Muscle of leg (tissue), 11 donors: ENCODE measurements around the gene NDUFA7. TPM values are rescaled to one million over a fixed set of nuclear protein-coding genes. Genes with fewer than 3 reads are reported as not detected.
"Not testable (repeated sequence)": the region's sequence is repeated elsewhere in the genome, so short reads cannot be mapped to it uniquely, and the experiment has no call there.

ENCODE experiments used
- DNase-seq: peaks from one replicate; pipeline ENCODE4 v3.0.0; 2013
- H3K27ac ChIP-seq: one replicate; pipeline ENCODE4 v1.5.1; 2013; ENCODE audit warnings: mild to moderate bottlenecking, low read length, control low read depth
- H3K27me3 ChIP-seq: one replicate; pipeline ENCODE4 v1.6.1; 2013; ENCODE audit warnings: low read length; ENCODE audit not compliant: control insufficient read depth, insufficient read depth
- H3K36me3 ChIP-seq: one replicate; pipeline ENCODE4 v1.6.1; 2013; ENCODE audit warnings: low read length; ENCODE audit not compliant: control insufficient read depth, insufficient read depth
- H3K4me1 ChIP-seq: one replicate; pipeline ENCODE4 v1.6.1; 2013; ENCODE audit warnings: low read length; ENCODE audit not compliant: control insufficient read depth, insufficient read depth
- H3K4me3 ChIP-seq: one replicate; pipeline ENCODE4 v1.5.1; 2013; ENCODE audit warnings: low read length, control low read depth
- H3K9me3 ChIP-seq: replicated peaks from 2 replicates; pipeline ENCODE4 v1.6.1; 2013; ENCODE audit warnings: low read depth, low read length; ENCODE audit not compliant: control insufficient read depth
- WGBS: methylation state at CpG from one replicate; pipeline ENCODE4 v1.1.5; 2013; ENCODE audit warnings: missing lambda C conversion rate; ENCODE audit not compliant: insufficient coverage; 5-methylcytosine and 5-hydroxymethylcytosine counted together
- polyA plus RNA-seq, 8 donors: library from polyadenylated mRNA; unstranded; fragments of 120-200 nt; gene quantifications; one replicate each; pipeline versions ENCODE4 v1.2.1 to v1.2.3, GENCODE V29; 2013; ENCODE audit warnings: inconsistent platforms in 1 of 8, low replicate concordance in 1 of 8; ENCODE audit not compliant: insufficient read length in 8 of 8, insufficient read depth in 1 of 8
- total RNA-seq: library from RNA; stranded (reverse); fragments of 120-200 nt; gene quantifications from one replicate; pipeline ENCODE4 v1.2.4, GENCODE V29; 2013

The NDUFA7 gene
- total and polyA plus RNA-seq, 9 donors = 17.2 to 54.7 (median 38.1) TPM

DNA sequence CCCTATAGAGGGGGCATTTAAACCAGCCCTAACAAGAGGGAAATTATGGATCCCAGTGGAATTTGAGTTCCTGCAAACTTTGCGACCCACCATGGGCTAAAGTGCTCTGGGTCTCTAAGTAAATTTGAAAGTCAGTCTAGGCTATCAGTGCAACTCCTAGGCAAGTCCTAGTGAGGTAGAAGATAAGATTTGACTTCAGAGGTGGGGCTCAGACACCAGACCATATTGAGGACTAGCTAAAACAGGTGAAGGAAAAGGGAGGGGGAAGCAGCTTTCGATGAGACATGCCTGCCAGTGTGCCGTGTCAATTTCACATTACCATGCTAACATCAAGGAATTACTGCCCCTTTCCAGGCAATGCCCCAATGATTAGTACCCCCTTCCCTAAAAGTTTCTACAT, 51.5 kb downstream of the NDUFA7 start:
- Histone ChIP-seq H3K4me1 (peaks cover 8% of the 10 kb centered on the region), H3K27ac (no peak overlapping the region), H3K27me3 (no peaks in the 10 kb centered on the region), H3K4me3 (no peak overlapping the region), H3K9me3 (no peaks in the 10 kb centered on the region), H3K36me3 (no peaks in the 10 kb centered on the region)
- DNase-seq = no peak
- WGBS = 100% methylated on average over 1 of the region's 3 CpGs

DNA sequence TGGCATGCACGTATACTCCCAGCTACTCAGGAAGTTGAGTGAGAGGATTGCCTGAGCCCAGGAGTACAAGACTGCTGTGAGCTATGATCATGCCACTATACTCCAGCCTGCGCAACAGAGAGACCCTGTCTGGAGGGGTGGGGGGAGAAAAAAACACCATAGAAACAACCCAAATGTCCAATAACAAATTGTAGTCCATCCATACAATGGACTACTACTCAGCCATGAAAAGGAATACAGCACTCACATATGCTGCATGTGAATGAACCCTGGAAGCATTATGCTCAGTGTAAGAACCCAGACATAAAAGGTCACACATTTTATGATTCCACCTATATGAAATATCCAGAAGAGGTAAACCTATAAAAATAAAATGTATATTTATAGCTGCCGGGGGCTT, 55.3 kb downstream of the NDUFA7 start:
- no peak overlapping the region for H3K27ac ChIP-seq
- H3K27me3 ChIP-seq = no peaks in the 10 kb centered on the region
- no peak overlapping the region for H3K4me3 ChIP-seq
- H3K36me3 ChIP-seq = peaks cover 14% of the 10 kb centered on the region
- no peak for DNase-seq
- no CpG with 5 or more reads among the region's 3 CpGs for WGBS
- H3K4me1 ChIP-seq = peaks cover 8% of the 10 kb centered on the region
- H3K9me3 ChIP-seq = no peaks in the 10 kb centered on the region

DNA sequence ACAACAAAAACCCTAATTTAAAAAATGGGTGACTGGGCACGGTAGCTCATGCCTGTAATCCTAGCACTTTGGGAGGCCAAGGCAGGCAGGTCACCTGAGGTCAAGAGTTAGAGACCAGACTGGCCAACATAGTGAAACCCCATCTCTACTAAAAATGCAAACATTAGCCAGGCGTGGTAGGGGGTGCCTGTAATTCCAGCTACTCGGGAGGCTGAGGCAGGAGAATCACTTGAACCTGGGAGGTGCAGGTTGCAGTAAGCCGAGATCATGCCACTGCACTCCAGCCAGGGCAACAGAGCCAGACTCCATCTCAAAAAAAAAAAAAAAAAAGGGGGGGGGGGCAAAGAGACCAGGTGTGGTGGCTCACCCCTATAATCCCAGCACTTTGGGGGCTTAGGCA, 56.9 kb downstream of the NDUFA7 start:
- H3K4me3 ChIP-seq, H3K4me1 ChIP-seq, H3K27me3 ChIP-seq, DNase-seq, H3K9me3 ChIP-seq, H3K27ac ChIP-seq: not testable (repeated sequence)
- WGBS = 100% methylated on average over 1 of the region's 4 CpGs
- H3K36me3 ChIP-seq = peaks cover 19% of the 10 kb centered on the region

DNA sequence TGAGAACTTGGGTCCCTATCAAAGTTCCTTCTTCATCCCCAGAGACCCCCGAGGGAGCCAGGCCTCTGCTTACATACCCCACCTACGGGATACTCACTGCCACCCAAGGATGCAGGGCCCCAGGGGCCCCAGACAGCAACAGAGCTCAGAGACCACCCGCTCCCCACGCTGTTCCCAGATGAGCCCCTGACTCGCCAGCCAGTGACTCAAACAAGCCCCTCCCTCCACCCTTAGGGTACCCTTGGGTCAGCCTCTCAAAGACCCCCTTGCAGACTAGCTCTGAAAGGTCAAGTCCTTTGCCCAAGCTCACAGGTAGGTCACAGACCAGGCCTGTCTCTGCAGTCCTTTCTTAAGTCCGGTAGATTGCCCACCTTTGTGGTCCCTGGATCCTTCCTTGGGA, 58.7 kb downstream of the NDUFA7 start:
- Histone ChIP-seq H3K4me3 (no peak overlapping the region), H3K9me3 (no peaks in the 10 kb centered on the region), H3K4me1 (no peaks in the 10 kb centered on the region), H3K36me3 (peaks cover 29% of the 10 kb centered on the region), H3K27ac (no peak overlapping the region), H3K27me3 (no peaks in the 10 kb centered on the region)
- DNase-seq = no peak
- 83% methylated on average over 4 of the region's 6 CpGs for WGBS

GRCh38 chr19:8261881-8262280, 59.3 kb downstream of the NDUFA7 start:
- no CpG with 5 or more reads among the region's 14 CpGs for WGBS
- Histone ChIP-seq H3K36me3 (peaks cover 34% of the 10 kb centered on the region), H3K27ac (no peak overlapping the region), H3K4me3 (no peak overlapping the region), H3K27me3 (no peaks in the 10 kb centered on the region), H3K9me3 (no peaks in the 10 kb centered on the region), H3K4me1 (no peaks in the 10 kb centered on the region)
- no peak for DNase-seq

DNA sequence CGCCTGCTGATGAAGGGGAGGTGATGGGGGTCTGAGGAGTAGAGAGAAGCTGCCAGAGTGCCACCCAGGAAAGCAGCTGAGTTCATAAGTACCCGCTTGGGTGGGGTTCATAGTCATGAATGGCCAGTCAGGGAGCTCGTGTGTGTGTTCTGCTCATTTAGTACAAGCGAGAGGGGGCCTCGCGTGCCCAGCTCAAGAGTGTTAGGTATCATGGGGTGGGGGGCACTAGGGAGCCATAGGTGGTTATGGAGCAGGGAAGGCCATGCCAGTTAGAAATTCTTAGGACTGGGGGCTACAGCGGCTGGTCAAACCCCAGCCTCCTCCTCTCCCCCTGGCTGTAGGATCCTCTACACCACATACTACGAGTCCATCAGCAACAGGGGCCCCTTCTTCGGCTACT, 59.8 kb downstream of the NDUFA7 start:
- no peak for DNase-seq
- no peaks in the 10 kb centered on the region for H3K9me3 ChIP-seq
- H3K4me3 ChIP-seq = no peak overlapping the region
- H3K27ac ChIP-seq = no peak overlapping the region
- no peaks in the 10 kb centered on the region for H3K4me1 ChIP-seq
- WGBS = 83% methylated on average over 8 of the region's 9 CpGs
- peaks cover 39% of the 10 kb centered on the region for H3K36me3 ChIP-seq
- H3K27me3 ChIP-seq = no peaks in the 10 kb centered on the region

Other genes starting within 250 kb of the NDUFA7 start
- 4.8 TPM for gene FBN3, start 171.8 kb downstream of the NDUFA7 start, total RNA-seq
- 10 to 100 TPM in 6 of 8 donors, 1 to 10 TPM in 2; 7.5 to 17.7 (median 13.5) TPM for gene FBN3, start 171.8 kb downstream of the NDUFA7 start, polyA plus RNA-seq
- gene CERS4, start 112.0 kb downstream of the NDUFA7 start, total RNA-seq = 15.6 TPM
- 10 to 100 TPM; 11.7 to 24.1 (median 16.3) TPM for gene CERS4, start 112.0 kb downstream of the NDUFA7 start, polyA plus RNA-seq
- gene CD320, start 13.0 kb downstream of the NDUFA7 start, total RNA-seq = 18.7 TPM
- gene CD320, start 13.0 kb downstream of the NDUFA7 start, polyA plus RNA-seq = 10 to 100 TPM; 20.4 to 27.9 (median 24.7) TPM
- 1,487 TPM for gene RPS28, start 121 bp upstream of the NDUFA7 start, total RNA-seq
- gene RPS28, start 121 bp upstream of the NDUFA7 start, polyA plus RNA-seq = 100 to 1,000 TPM; 640 to 903 (median 690) TPM
- 12.4 TPM for gene KANK3, start 21.9 kb upstream of the NDUFA7 start, total RNA-seq
- 10 to 100 TPM in 6 of 8 donors, 1 to 10 TPM in 2; 9.4 to 18.9 (median 12.1) TPM for gene KANK3, start 21.9 kb upstream of the NDUFA7 start, polyA plus RNA-seq
- 1.2 TPM for gene ANGPTL4, start 42.8 kb upstream of the NDUFA7 start, total RNA-seq
- 1 to 10 TPM; 1.3 to 2.2 (median 1.9) TPM for gene ANGPTL4, start 42.8 kb upstream of the NDUFA7 start, polyA plus RNA-seq
- 9.5 TPM for gene RAB11B, start 69.0 kb upstream of the NDUFA7 start, total RNA-seq
- 10 to 100 TPM; 68.6 to 96.3 (median 79.6) TPM for gene RAB11B, start 69.0 kb upstream of the NDUFA7 start, polyA plus RNA-seq
- 19.7 TPM for gene MARCHF2, start 91.9 kb upstream of the NDUFA7 start, total RNA-seq
- 10 to 100 TPM; 14.1 to 17.7 (median 15.9) TPM for gene MARCHF2, start 91.9 kb upstream of the NDUFA7 start, polyA plus RNA-seq
- 43.2 TPM for gene HNRNPM, start 123.6 kb upstream of the NDUFA7 start, total RNA-seq
- gene HNRNPM, start 123.6 kb upstream of the NDUFA7 start, polyA plus RNA-seq = 100 to 1,000 TPM; 193 to 262 (median 219) TPM
- gene PRAM1, start 181.3 kb upstream of the NDUFA7 start, total RNA-seq = 0.31 TPM
- gene PRAM1, start 181.3 kb upstream of the NDUFA7 start, polyA plus RNA-seq = 1 to 10 TPM in 7 of 8 donors, under 1 TPM in 1; 0.86 to 2.1 (median 1.7) TPM
- 2.8 TPM for gene ZNF414, start 192.8 kb upstream of the NDUFA7 start, total RNA-seq
- gene ZNF414, start 192.8 kb upstream of the NDUFA7 start, polyA plus RNA-seq = 10 to 100 TPM; 13.5 to 19.0 (median 15.3) TPM